SK-N-SH treated with all-trans-retinoic acid at 6 μM for 48 hours (cell line): ENCODE measurements around the gene EXOC4.

Experiments used
- ATAC-seq: fragments of 200-7000 bp; cut with Tn5 transposase; 3 replicates; pipeline ENCODE4 v1.9.1; 2020; ENCODE audit warnings: mild to moderate bottlenecking, moderate library complexity
- ARNTL ChIP-seq: fragments of 450-650 bp; formaldehyde crosslinking; IDR thresholded peaks from 2 replicates; pipeline ENCODE4 v1.5.0; 2020; ENCODE audit warnings: low read depth, mild to moderate bottlenecking, moderate library complexity, borderline replicate concordance
- CSDC2 ChIP-seq: fragments of 250-450 bp; sonication (Bioruptor Pico); IDR thresholded peaks from 2 replicates; pipeline ENCODE4 v1.5.0; 2020; ENCODE audit warnings: mild to moderate bottlenecking, moderate library complexity
- ESRRG ChIP-seq: fragments of 250-450 bp; sonication (Bioruptor Pico); IDR thresholded peaks from 2 replicates; pipeline ENCODE4 v1.6.1; 2021; ENCODE audit warnings: mild to moderate bottlenecking
- GLIS3 ChIP-seq: fragments of 250-450 bp; sonication (Bioruptor Pico); IDR thresholded peaks from 2 replicates; pipeline ENCODE4 v1.5.0; 2020; ENCODE audit warnings: mild to moderate bottlenecking, moderate library complexity
- ISL1 ChIP-seq: fragments of 250-450 bp; sonication (Bioruptor Pico); IDR thresholded peaks from 2 replicates; pipeline ENCODE4 v2.1.2; 2022; ENCODE audit warnings: mild to moderate bottlenecking, moderate library complexity
- OSR1 ChIP-seq: fragments of 250-450 bp; sonication (Bioruptor Pico); IDR thresholded peaks from 2 replicates; pipeline ENCODE4 v1.8.0; 2022; ENCODE audit warnings: moderate library complexity, mild to moderate bottlenecking, inconsistent platforms
- PPARA ChIP-seq: fragments of 250-450 bp; sonication (Bioruptor Pico); IDR thresholded peaks from 2 replicates; pipeline ENCODE4 v1.5.0; 2020; ENCODE audit warnings: mild to moderate bottlenecking, borderline replicate concordance
- RARB ChIP-seq: fragments of 250-450 bp; sonication (Bioruptor Pico); IDR thresholded peaks from 2 replicates; pipeline ENCODE4 v1.8.0; 2021; ENCODE audit warnings: mild to moderate bottlenecking, moderate library complexity
- SNAI2 ChIP-seq: fragments of 250-450 bp; sonication (Bioruptor Pico); IDR thresholded peaks from 2 replicates; pipeline ENCODE4 v1.5.0; 2020; ENCODE audit warnings: mild to moderate bottlenecking, moderate library complexity
- TCF4 ChIP-seq: fragments of 250-450 bp; sonication (Bioruptor Pico); IDR thresholded peaks from 2 replicates; pipeline ENCODE4 v1.8.0; 2021; ENCODE audit warnings: mild to moderate bottlenecking, moderate library complexity, borderline replicate concordance
- ZC3H10 ChIP-seq: fragments of 250-450 bp; sonication (Bioruptor Pico); IDR thresholded peaks from 2 replicates; pipeline ENCODE4 v1.5.1; 2021; ENCODE audit warnings: mild to moderate bottlenecking, moderate library complexity
- ZFP3 ChIP-seq: fragments of 250-450 bp; sonication (Bioruptor Pico); IDR thresholded peaks from 2 replicates; pipeline ENCODE4 v1.5.0; 2020; ENCODE audit warnings: mild to moderate bottlenecking, moderate library complexity
- ZFP30 ChIP-seq: fragments of 450-650 bp; formaldehyde crosslinking; IDR thresholded peaks from 2 replicates; pipeline ENCODE4 v1.5.0; 2022; ENCODE audit warnings: mild to moderate bottlenecking, moderate library complexity
- ZNF565 ChIP-seq: fragments of 450-650 bp; formaldehyde crosslinking; conservative IDR thresholded peaks from 2 replicates; pipeline ENCODE4 v1.5.0; 2020; ENCODE audit warnings: low read depth, mild to moderate bottlenecking, moderate library complexity
- ZNF70 ChIP-seq: fragments of 450-650 bp; formaldehyde crosslinking; IDR thresholded peaks from 2 replicates; pipeline ENCODE4 v1.5.0; 2020; ENCODE audit warnings: mild to moderate bottlenecking, moderate library complexity
- ZNF8 ChIP-seq: fragments of 450-650 bp; formaldehyde crosslinking; IDR thresholded peaks from 2 replicates; pipeline ENCODE4 v1.5.0; 2020; ENCODE audit warnings: mild to moderate bottlenecking, moderate library complexity
- TF ChIP-seq, protein P1 (sequence below): fragments of 250-450 bp; sonication (Bioruptor Pico); IDR thresholded peaks from 2 replicates; pipeline ENCODE4 v1.5.1; 2021; ENCODE audit warnings: mild to moderate bottlenecking, moderate library complexity
- TF ChIP-seq, protein P2 (sequence below): fragments of 250-450 bp; sonication (Bioruptor Pico); IDR thresholded peaks from 2 replicates; pipeline ENCODE4 v1.8.0; 2021; ENCODE audit warnings: low read depth, mild to moderate bottlenecking, moderate library complexity, borderline replicate concordance
- TF ChIP-seq, protein P3 (sequence below): fragments of 250-450 bp; sonication (Bioruptor Pico); IDR thresholded peaks from 2 replicates; pipeline ENCODE4 v1.5.1; 2020; ENCODE audit warnings: low read depth, mild to moderate bottlenecking, moderate library complexity
- TF ChIP-seq, protein P4 (sequence below): fragments of 250-450 bp; sonication (Bioruptor Pico); IDR thresholded peaks from 2 replicates; pipeline ENCODE4 v1.8.0; 2020; ENCODE audit warnings: mild to moderate bottlenecking, moderate library complexity, borderline replicate concordance

EXOC4 gene

DNA sequence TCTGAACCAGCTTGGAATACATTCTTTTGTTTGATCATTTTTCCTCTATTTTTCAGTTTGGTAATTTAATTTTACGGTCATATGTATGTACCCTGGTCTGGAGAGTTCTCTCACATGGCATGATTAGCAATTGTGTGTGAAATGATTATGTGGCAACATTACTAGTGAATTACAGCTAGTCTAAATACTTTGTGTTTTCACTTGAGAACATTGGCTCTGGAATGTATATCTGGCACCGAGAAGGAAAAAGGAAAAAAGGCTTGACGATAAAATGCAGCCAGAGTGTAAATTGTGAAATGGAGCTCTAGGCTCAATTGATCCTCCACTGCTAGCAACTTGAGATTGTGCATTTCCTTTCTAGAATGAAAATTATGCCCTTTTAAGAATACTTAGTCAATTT is 397.2 kb downstream of the EXOC4 start:
- TF ChIP-seq OSR1 (no peak), RARB (CRISPR knock-in tag) (no peak), ISL1 (no peak; the same call in 1 of the 2 replicates), TCF4 (no peak), ZFP3 (CRISPR knock-in tag) (no peak), ZNF565 (CRISPR knock-in tag) (no peak), ARNTL (CRISPR knock-in tag) (no peak), ZFP30 (no peak), PPARA (CRISPR knock-in tag) (no peak), SNAI2 (CRISPR knock-in tag) (no peak), ZC3H10 (CRISPR knock-in tag) (no peak)
- TF ChIP-seq, protein P1, sequence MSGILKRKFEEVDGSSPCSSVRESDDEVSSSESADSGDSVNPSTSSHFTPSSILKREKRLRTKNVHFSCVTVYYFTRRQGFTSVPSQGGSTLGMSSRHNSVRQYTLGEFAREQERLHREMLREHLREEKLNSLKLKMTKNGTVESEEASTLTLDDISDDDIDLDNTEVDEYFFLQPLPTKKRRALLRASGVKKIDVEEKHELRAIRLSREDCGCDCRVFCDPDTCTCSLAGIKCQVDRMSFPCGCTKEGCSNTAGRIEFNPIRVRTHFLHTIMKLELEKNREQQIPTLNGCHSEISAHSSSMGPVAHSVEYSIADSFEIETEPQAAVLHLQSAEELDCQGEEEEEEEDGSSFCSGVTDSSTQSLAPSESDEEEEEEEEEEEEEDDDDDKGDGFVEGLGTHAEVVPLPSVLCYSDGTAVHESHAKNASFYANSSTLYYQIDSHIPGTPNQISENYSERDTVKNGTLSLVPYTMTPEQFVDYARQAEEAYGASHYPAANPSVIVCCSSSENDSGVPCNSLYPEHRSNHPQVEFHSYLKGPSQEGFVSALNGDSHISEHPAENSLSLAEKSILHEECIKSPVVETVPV (CRISPR knock-in tag): no peak
- TF ChIP-seq, protein P2, sequence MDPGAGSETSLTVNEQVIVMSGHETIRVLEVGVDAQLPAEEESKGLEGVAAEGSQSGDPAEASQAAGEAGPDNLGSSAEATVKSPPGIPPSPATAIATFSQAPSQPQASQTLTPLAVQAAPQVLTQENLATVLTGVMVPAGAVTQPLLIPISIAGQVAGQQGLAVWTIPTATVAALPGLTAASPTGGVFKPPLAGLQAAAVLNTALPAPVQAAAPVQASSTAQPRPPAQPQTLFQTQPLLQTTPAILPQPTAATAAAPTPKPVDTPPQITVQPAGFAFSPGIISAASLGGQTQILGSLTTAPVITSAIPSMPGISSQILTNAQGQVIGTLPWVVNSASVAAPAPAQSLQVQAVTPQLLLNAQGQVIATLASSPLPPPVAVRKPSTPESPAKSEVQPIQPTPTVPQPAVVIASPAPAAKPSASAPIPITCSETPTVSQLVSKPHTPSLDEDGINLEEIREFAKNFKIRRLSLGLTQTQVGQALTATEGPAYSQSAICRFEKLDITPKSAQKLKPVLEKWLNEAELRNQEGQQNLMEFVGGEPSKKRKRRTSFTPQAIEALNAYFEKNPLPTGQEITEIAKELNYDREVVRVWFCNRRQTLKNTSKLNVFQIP (CRISPR knock-in tag): no peak

DNA sequence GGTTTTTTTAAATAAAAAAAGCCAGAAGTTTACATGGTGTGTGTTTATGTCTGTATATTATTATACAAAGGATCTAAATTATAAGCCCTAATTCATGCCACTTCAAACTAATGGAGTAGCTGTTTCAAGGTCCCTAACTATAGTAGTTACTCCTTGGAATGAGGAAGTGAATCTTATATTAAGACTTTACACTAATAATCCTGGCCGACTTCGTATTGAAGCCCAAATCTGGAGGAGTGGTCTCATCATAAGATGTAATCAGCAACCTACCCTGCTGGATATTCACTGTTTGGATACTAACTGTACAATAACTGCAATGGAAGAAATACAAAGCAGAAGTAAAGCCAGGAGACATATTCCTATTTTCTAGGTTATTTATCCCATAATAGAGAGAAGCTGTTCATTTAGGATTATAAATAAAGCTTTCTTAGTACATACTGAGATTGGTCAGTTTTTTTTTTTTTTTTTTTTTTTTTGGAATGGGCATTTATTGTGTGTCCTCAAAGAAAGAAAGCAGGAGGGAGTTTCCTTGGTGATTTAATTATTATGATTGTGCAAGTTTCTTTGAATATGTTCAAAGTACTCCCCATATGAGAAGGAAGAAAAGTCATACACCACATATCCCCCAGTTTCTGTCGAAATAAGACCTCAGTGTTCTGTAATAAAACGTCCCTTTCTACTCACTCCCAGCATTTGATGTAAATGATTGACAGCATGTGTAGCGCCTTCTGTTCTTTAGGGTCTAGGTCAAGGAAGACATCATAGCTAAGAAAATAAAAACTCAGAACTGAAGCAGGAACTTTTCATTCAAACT is 397.8 kb downstream of the EXOC4 start:
- TF ChIP-seq ARNTL (CRISPR knock-in tag): no peak
- ATAC-seq: no peak

More for the DNA sequence above, 397.2 kb downstream of the EXOC4 start:
- ATAC-seq: no peak

DNA sequence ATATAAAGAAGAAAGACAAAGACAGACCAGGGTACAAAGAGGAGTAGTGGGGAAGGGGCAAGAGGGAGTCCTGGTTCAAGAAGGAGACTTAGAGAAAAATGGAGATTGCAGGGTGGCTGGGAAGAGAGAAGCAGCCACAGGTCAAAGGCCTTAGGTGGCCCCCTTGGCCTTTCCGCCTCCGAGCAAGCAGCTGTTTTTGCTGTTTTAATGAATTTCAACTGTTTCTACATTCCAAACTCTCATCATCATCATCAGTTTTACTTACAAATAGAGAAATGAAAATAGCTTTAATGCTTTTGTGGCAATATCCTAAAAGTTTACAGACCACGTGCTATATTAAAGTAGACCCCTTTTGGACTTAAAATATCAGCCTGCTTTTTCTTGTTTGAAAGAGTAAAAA is 399.7 kb downstream of the EXOC4 start:
- TF ChIP-seq ISL1 (no peak), GLIS3 (CRISPR knock-in tag) (no peak), ZC3H10 (CRISPR knock-in tag) (no peak), ESRRG (CRISPR knock-in tag) (no peak), ZNF70 (CRISPR knock-in tag) (no peak), RARB (CRISPR knock-in tag) (no peak), ZNF565 (CRISPR knock-in tag) (no peak), PPARA (CRISPR knock-in tag) (no peak), ZFP3 (CRISPR knock-in tag) (no peak), CSDC2 (CRISPR knock-in tag) (no peak), ZFP30 (no peak), OSR1 (no peak), ZNF8 (CRISPR knock-in tag) (no peak), TCF4 (no peak), SNAI2 (CRISPR knock-in tag) (no peak)
- TF ChIP-seq, protein P2 (CRISPR knock-in tag): no peak
- TF ChIP-seq, protein P1 (CRISPR knock-in tag): no peak
- TF ChIP-seq, protein P3, sequence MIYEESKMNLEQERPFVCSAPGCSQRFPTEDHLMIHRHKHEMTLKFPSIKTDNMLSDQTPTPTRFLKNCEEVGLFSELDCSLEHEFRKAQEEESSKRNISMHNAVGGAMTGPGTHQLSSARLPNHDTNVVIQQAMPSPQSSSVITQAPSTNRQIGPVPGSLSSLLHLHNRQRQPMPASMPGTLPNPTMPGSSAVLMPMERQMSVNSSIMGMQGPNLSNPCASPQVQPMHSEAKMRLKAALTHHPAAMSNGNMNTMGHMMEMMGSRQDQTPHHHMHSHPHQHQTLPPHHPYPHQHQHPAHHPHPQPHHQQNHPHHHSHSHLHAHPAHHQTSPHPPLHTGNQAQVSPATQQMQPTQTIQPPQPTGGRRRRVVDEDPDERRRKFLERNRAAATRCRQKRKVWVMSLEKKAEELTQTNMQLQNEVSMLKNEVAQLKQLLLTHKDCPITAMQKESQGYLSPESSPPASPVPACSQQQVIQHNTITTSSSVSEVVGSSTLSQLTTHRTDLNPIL (CRISPR knock-in tag): no peak
- TF ChIP-seq, protein P4, sequence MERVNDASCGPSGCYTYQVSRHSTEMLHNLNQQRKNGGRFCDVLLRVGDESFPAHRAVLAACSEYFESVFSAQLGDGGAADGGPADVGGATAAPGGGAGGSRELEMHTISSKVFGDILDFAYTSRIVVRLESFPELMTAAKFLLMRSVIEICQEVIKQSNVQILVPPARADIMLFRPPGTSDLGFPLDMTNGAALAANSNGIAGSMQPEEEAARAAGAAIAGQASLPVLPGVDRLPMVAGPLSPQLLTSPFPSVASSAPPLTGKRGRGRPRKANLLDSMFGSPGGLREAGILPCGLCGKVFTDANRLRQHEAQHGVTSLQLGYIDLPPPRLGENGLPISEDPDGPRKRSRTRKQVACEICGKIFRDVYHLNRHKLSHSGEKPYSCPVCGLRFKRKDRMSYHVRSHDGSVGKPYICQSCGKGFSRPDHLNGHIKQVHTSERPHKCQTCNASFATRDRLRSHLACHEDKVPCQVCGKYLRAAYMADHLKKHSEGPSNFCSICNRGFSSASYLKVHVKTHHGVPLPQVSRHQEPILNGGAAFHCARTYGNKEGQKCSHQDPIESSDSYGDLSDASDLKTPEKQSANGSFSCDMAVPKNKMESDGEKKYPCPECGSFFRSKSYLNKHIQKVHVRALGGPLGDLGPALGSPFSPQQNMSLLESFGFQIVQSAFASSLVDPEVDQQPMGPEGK (CRISPR knock-in tag): no peak
- ATAC-seq: no peak; the same call in 1 of the 3 replicates
